Measurements from ENCODE around the gene TREML4. TPM values are rescaled to one million over a fixed set of nuclear protein-coding genes. Genes with fewer than 3 reads are reported as not detected.

TREML4 gene
- total and polyA plus RNA-seq, 9 of the 15 experiments (the other 6 are each of a cell fraction or from before 2014, with no cell fraction given) = not detected

- no peak for TF ChIP-seq PHF8 (IDR thresholded peaks at IDR 0.05; ENCODE audit: borderline replicate concordance, low read length)
- TF ChIP-seq FOXP1 (CRISPR knock-in tag; IDR thresholded peaks at IDR 0.05) = no peak
- TF ChIP-seq ZNF184 (CRISPR knock-in tag; IDR thresholded peaks at IDR 0.05) = no peak
- TF ChIP-seq ZFP1 (CRISPR knock-in tag; IDR thresholded peaks at IDR 0.05) = no peak
- no peak for TF ChIP-seq ILK (tag; IDR thresholded peaks at IDR 0.05; ENCODE audit: borderline replicate concordance, low read depth)
- no peak for TF ChIP-seq PHB (CRISPR knock-in tag; IDR thresholded peaks at IDR 0.05)
- no peak for TF ChIP-seq BHLHE40 (IDR thresholded peaks at IDR 0.05; ENCODE audit: low read length)
- Histone ChIP-seq H3K9me1 (ENCODE audit: control insufficient read depth, insufficient read depth, low read length) (no peaks in the 10 kb centered on the region), H3K9me3 (replicated peaks; ENCODE audit: control insufficient read depth, insufficient read depth, low read depth, low read length) (no peaks in the 10 kb centered on the region), H3K4me2 (ENCODE audit: insufficient read depth, low read length) (no peak overlapping the region), H3K9ac (ENCODE audit: insufficient read depth in 1 of 2, low read depth in 2 of 2, low read length in 2 of 2) (no peak overlapping the region), H3K27ac (ENCODE audit: extremely low read depth, low read depth, low read length) (no peak overlapping the region), H2AFZ (ENCODE audit: low read depth, low read length) (no peak overlapping the region), H4K20me1 (replicated peaks; ENCODE audit: control insufficient read depth, insufficient read depth, low read length) (no peaks in the 10 kb centered on the region), H3K36me3 (ENCODE audit: control insufficient read depth, insufficient read depth, low read length) (no peaks in the 10 kb centered on the region), H3K79me2 (ENCODE audit: control insufficient read depth, insufficient read depth, low read length) (no peaks in the 10 kb centered on the region), H3K4me1 (replicated peaks in 1 of 2; ENCODE audit: control insufficient read depth in 2 of 2, insufficient read depth in 2 of 2, low read length in 2 of 2) (no peaks in the 10 kb centered on the region; a peak in 2 of 5 replicates), H3K4me3 (no peak overlapping the region), H3K27me3 (ENCODE audit: control insufficient read depth in 2 of 2, insufficient read depth in 2 of 2, low read length in 2 of 2) (peaks cover 6 to 47% of the 10 kb centered on the region in 2 experiments)
- in situ Hi-C loops (cut with MboI) (no loop called here), intact Hi-C loops (cut with micrococcal nuclease) (no loop called here)
- DNase-seq (ENCODE audit: extremely low read depth in 1 of 4, low spot score in 3 of 4) = no peak
- no TSS peak for BruUV-seq (replicated peaks)
- ATAC-seq = no peak
- WGBS (ENCODE audit: insufficient coverage, low coverage, missing lambda C conversion rate) = 0% methylated on average over 5 of the region's 5 CpGs
- CTCF ChIA-PET (ENCODE audit: low intra/inter-chr PET ratio) = no interaction called here
- FAIRE-seq = no peak
- POLR2A ChIA-PET = no interaction called here
Measured at GRCh38 chr6:41231246-41231645, 3.1 kb downstream of the TREML4 start.

- no peak for FAIRE-seq
- TF ChIP-seq C11orf30 (IDR thresholded peaks at IDR 0.05; ENCODE audit: low read depth) (no peak), PBX2 (CRISPR knock-in tag; IDR thresholded peaks at IDR 0.05; ENCODE audit: low read depth) (no peak), PBX2 (tag; conservative IDR thresholded peaks at IDR 0.05; ENCODE audit: low read depth) (no peak), KDM2B (CRISPR knock-in tag; IDR thresholded peaks at IDR 0.05) (no peak), ILF3 (IDR thresholded peaks at IDR 0.05; ENCODE audit: borderline replicate concordance) (no peak), ZNF395 (CRISPR knock-in tag; IDR thresholded peaks at IDR 0.05) (no peak), TAF9B (IDR thresholded peaks at IDR 0.05; ENCODE audit: partially characterized antibody) (no peak), ZKSCAN3 (CRISPR knock-in tag; IDR thresholded peaks at IDR 0.05) (no peak)
Measured at GRCh38 chr6:41232667-41233066, 4.5 kb downstream of the TREML4 start.

More at GRCh38 chr6:41232667-41233066, 4.5 kb downstream of the TREML4 start:
- Histone ChIP-seq H2AFZ (ENCODE audit: low read depth, low read length) (no peak overlapping the region), H3K79me2 (ENCODE audit: control insufficient read depth, insufficient read depth, low read length) (no peaks in the 10 kb centered on the region), H3K4me2 (ENCODE audit: insufficient read depth, low read length) (no peak overlapping the region), H3K9me3 (replicated peaks; ENCODE audit: control insufficient read depth, insufficient read depth, low read depth, low read length) (no peaks in the 10 kb centered on the region), H4K20me1 (replicated peaks; ENCODE audit: control insufficient read depth, insufficient read depth, low read length) (no peaks in the 10 kb centered on the region), H3K27ac (ENCODE audit: extremely low read depth, low read depth, low read length) (no peak overlapping the region), H3K27me3 (ENCODE audit: control insufficient read depth in 2 of 2, insufficient read depth in 2 of 2, low read length in 2 of 2) (peaks cover 3 to 40% of the 10 kb centered on the region in 2 experiments), H3K4me1 (replicated peaks in 1 of 2; ENCODE audit: control insufficient read depth in 2 of 2, insufficient read depth in 2 of 2, low read length in 2 of 2) (no peaks in the 10 kb centered on the region; a peak in 2 of 5 replicates), H3K36me3 (ENCODE audit: control insufficient read depth, insufficient read depth, low read length) (no peaks in the 10 kb centered on the region), H3K4me3 (no peak overlapping the region), H3K9ac (ENCODE audit: insufficient read depth in 1 of 2, low read depth in 2 of 2, low read length in 2 of 2) (no peak overlapping the region), H3K9me1 (ENCODE audit: control insufficient read depth, insufficient read depth, low read length) (no peaks in the 10 kb centered on the region)
- ChIA-PET CTCF (ENCODE audit: low intra/inter-chr PET ratio) (no interaction called here), POLR2A (interaction anchor here (0.7 kb wide), 1 partner anchor 15 kb away, joined by 3 read pairs; no protein-coding TSS in a partner anchor)
- no TSS peak for BruUV-seq (replicated peaks)
- DNase-seq (ENCODE audit: extremely low read depth in 1 of 4, low spot score in 3 of 4) (no peak), ATAC-seq (no peak)
- WGBS (ENCODE audit: insufficient coverage, low coverage, missing lambda C conversion rate) = 3% methylated on average over 6 of the region's 6 CpGs
- intact Hi-C loops (cut with micrococcal nuclease) (no loop called here), in situ Hi-C loops (cut with MboI) (no loop called here)
